K562 (cell line): Measurements from ENCODE around the gene ARL8A. TPM values are rescaled to one million over a fixed set of nuclear protein-coding genes. Genes with fewer than 3 reads are reported as not detected.
A peak's percentile ranks its signal among the peaks of the same experiment; 100 is the strongest.

Experiments
- AFF4 ChIP-seq: sonication (generic); formaldehyde crosslinking; IDR thresholded peaks from 2 replicates; pipeline ENCODE4 v1.8.0; 2023; ENCODE audit warnings: mild to moderate bottlenecking, missing genetic modification reagents
- ASH1L ChIP-seq: fragments of 450-650 bp; IDR thresholded peaks from 2 replicates; pipeline ENCODE4 v1.6.1; 2018; ENCODE audit warnings: borderline replicate concordance, mild to moderate bottlenecking, low read depth; ENCODE audit not compliant: partially characterized antibody
- BCOR ChIP-seq: fragments of 450-650 bp; IDR thresholded peaks from 2 replicates; pipeline ENCODE4 v1.6.1; 2016
- BRD9 ChIP-seq: fragments of 450-650 bp; IDR thresholded peaks from 2 replicates; pipeline ENCODE4 v1.6.1; 2018; ENCODE audit warnings: low read depth; ENCODE audit not compliant: partially characterized antibody
- CBX1 ChIP-seq: sonication (generic); IDR thresholded peaks from 2 replicates; pipeline ENCODE4 v1.6.1; 2016; ENCODE audit warnings: antibody characterized with exemption, low read depth, mild to moderate bottlenecking
- CBX3 ChIP-seq, 2 experiments: IDR thresholded peaks; 1 replicate in 1 of 2; 2 replicates in 1 of 2; pipeline ENCODE4 v1.6.1; 2012; ENCODE audit warnings: inconsistent platforms in 2 of 2, low read length in 2 of 2, borderline replicate concordance in 1 of 2, control low read depth in 1 of 2
- CREB1 ChIP-seq, 2 experiments: sonication (generic) in 1 of 2; formaldehyde crosslinking in 1 of 2; IDR thresholded peaks; 2 replicates each; pipeline versions ENCODE4 v1.6.1 to v1.8.0; 2012 to 2022; ENCODE audit warnings: inconsistent platforms in 1 of 2, mild to moderate bottlenecking in 1 of 2, missing genetic modification reagents in 1 of 2, moderate library complexity in 1 of 2
- CREBBP ChIP-seq: IDR thresholded peaks from one replicate; pipeline ENCODE4 v1.6.1; 2012; ENCODE audit warnings: low read depth, mild to moderate bottlenecking, control low read depth, inconsistent platforms, low read length
- FOXK2 ChIP-seq, 2 experiments: fragments of 450-650 bp; IDR thresholded peaks in 1 of 2; conservative IDR thresholded peaks in 1 of 2; 2 replicates each; pipeline ENCODE4 v1.6.1; 2016; ENCODE audit warnings: low read depth in 2 of 2, mild to moderate bottlenecking in 1 of 2
- HBP1 ChIP-seq: fragments of 450-650 bp; formaldehyde crosslinking; IDR thresholded peaks from 2 replicates; pipeline ENCODE4 v1.4.0; 2022; ENCODE audit warnings: missing genetic modification characterization
- HDAC8 ChIP-seq: fragments of 450-650 bp; IDR thresholded peaks from 2 replicates; pipeline ENCODE4 v1.6.1; 2016; ENCODE audit warnings: mild to moderate bottlenecking, missing genetic modification characterization, moderate library complexity, missing compliant biosample characterization
- POLR2B ChIP-seq: fragments of 450-650 bp; IDR thresholded peaks from 2 replicates; pipeline ENCODE4 v1.6.1; 2018; ENCODE audit warnings: low read depth; ENCODE audit not compliant: partially characterized antibody
- RFX7 ChIP-seq: fragments of 250-450 bp; sonication (Bioruptor Pico); IDR thresholded peaks from 2 replicates; pipeline ENCODE4 v1.5.1; 2021; ENCODE audit warnings: mild to moderate bottlenecking
- SMARCB1 ChIP-seq: IDR thresholded peaks from 2 replicates; pipeline ENCODE4 v1.6.1; 2011; ENCODE audit warnings: improper control_type of control experiment, low read depth; ENCODE audit not compliant: insufficient read length
- SNAPC5 ChIP-seq: fragments of 250-450 bp; sonication (Bioruptor Pico); IDR thresholded peaks from 2 replicates; pipeline ENCODE4 v1.8.0; 2021; ENCODE audit warnings: moderate library complexity, mild to moderate bottlenecking, inconsistent platforms
- TBP ChIP-seq: optimal IDR thresholded peaks from 2 replicates; pipeline ENCODE3; 2011; ENCODE audit warnings: low read depth, low read length, improper control_type of control experiment
- ZBTB43 ChIP-seq: sonication (generic); formaldehyde crosslinking; IDR thresholded peaks from 2 replicates; pipeline ENCODE4 v1.8.0; 2023; ENCODE audit warnings: mild to moderate bottlenecking, missing genetic modification reagents
- ZNF449 ChIP-seq: fragments of 250-450 bp; sonication (Bioruptor Pico); IDR thresholded peaks from 2 replicates; pipeline ENCODE4 v1.8.0; 2022; ENCODE audit warnings: moderate library complexity, mild to moderate bottlenecking, inconsistent platforms
- ZNF561 ChIP-seq: fragments of 450-650 bp; formaldehyde crosslinking; conservative IDR thresholded peaks from 2 replicates; pipeline ENCODE4 v1.4.0; 2020; ENCODE audit warnings: mild to moderate bottlenecking, moderate library complexity
- ZNF584 ChIP-seq: fragments of 200-800 bp; sonication (Bioruptor generic); IDR thresholded peaks from 2 replicates; pipeline ENCODE4 v1.6.1; 2016; ENCODE audit warnings: low read depth, mild to moderate bottlenecking, missing genetic modification characterization, missing compliant biosample characterization
- ZNF764 ChIP-seq: fragments of 250-450 bp; sonication (Bioruptor Pico); IDR thresholded peaks from 2 replicates; pipeline ENCODE4 v1.4.0; 2020; ENCODE audit warnings: low read depth, mild to moderate bottlenecking, moderate library complexity
- polyA plus RNA-seq, 8 experiments: library from polyadenylated mRNA; depleted of rRNA in 4 of 8; stranded (reverse) in 5 of 8; unstranded in 3 of 8; fragments of >200 nt; fragmentation: Nextera tagmentation in 2 of 8; fragmentation: Illumina TruSeq in 1 of 8; extraction: Ambion mirVana in 2 of 8; extraction: Trizol in 1 of 8; gene quantifications; 2 replicates each; pipeline versions ENCODE4 v1.2.1 to v1.2.3, GENCODE V29; 2011 to 2014; ENCODE audit warnings: inconsistent platforms in 1 of 8, missing spikeins in 1 of 8
- total RNA-seq, 7 experiments: library from RNA; depleted of rRNA in 6 of 7; stranded (reverse); fragments of >200 nt in 6 of 7; fragmentation: Illumina TruSeq in 2 of 7; extraction: Trizol in 2 of 7; gene quantifications; 2 replicates each; pipeline versions ENCODE4 v1.2.1 to v1.2.3, GENCODE V29; 2011 to 2021; ENCODE audit warnings: low replicate concordance in 1 of 7

ARL8A gene
- total and polyA plus RNA-seq, 9 of the 15 experiments (the other 6 are each of a cell fraction or from before 2014, with no cell fraction given) = 0.17 to 27.3 (median 15.6) TPM

GRCh38 chr1:202162047-202162417 lies 17.5 kb upstream of the ARL8A start (continued):
- TF ChIP-seq RFX7 (CRISPR knock-in tag) (no peak; the same call in 1 of the 2 replicates), ZNF561 (CRISPR knock-in tag) (no peak), FOXK2 (conservative IDR thresholded peaks at IDR 0.05 in 1 of 2, IDR thresholded peaks at IDR 0.05 in 1 of 2; ENCODE audit: low read depth in 2 of 2) (no peak), CBX1 (no peak), CREB1 (IDR thresholded peaks at IDR 0.05) (no peak), CREB1 (CRISPR knock-in tag; IDR thresholded peaks at IDR 0.05) (no peak), CREBBP (no peak), HDAC8 (tag) (no peak), TBP (no peak), BCOR (no peak), BRD9 (no peak), CBX3 (IDR thresholded peaks at IDR 0.05; ENCODE audit: borderline replicate concordance in 1 of 2, low read length in 2 of 2) (no peak), ZNF449 (CRISPR knock-in tag) (no peak), SNAPC5 (CRISPR knock-in tag) (no peak), AFF4 (no peak), POLR2B (peak; percentile 14), ZBTB43 (CRISPR knock-in tag) (no peak), ZNF764 (CRISPR knock-in tag) (no peak), HBP1 (CRISPR knock-in tag) (no peak), ZNF584 (CRISPR knock-in tag) (no peak), SMARCB1 (no peak), ASH1L (no peak)
